GM18499 (cell line): ENCODE data around the gene BFAR.
"Not testable (repeated sequence)": the region's sequence is repeated elsewhere in the genome, so short reads cannot be mapped to it uniquely, and the experiment has no call there.

Source experiments
- ATAC-seq: cut with Tn5 transposase; IDR thresholded peaks from one replicate; pipeline ENCODE4 v1.9.1; 2021; ENCODE audit warnings: moderate number of reproducible peaks; ENCODE audit not compliant: insufficient read depth, unreplicated experiment

BFAR gene

GRCh38 chr16:14632693-14633569 is at the start of gene BFAR:
Gene BFAR (plus strand): TSS chr16:14632951. CDS start chr16:14644347, 11,396 bp downstream.
- peak; percentile 44 for ATAC-seq

DNA sequence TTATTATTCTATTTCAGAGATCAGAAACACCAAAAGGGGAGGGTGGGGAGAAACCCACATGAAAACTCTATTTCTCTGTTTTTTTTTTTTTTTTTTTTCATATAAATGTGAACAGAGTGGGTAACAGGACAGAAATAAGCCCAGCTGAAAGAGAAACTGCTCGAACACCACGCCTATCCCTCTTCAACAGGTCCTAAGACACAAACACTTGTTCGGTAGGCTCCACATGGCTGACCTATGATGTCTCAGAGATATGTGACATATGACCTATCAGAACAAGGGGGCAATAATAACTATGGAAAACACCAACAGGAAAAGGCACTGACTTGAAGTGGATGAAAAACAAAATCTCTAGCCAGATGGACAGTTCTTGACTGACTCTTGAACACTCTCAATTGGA is 47.5 kb upstream of the BFAR start:
- no peak for ATAC-seq

DNA sequence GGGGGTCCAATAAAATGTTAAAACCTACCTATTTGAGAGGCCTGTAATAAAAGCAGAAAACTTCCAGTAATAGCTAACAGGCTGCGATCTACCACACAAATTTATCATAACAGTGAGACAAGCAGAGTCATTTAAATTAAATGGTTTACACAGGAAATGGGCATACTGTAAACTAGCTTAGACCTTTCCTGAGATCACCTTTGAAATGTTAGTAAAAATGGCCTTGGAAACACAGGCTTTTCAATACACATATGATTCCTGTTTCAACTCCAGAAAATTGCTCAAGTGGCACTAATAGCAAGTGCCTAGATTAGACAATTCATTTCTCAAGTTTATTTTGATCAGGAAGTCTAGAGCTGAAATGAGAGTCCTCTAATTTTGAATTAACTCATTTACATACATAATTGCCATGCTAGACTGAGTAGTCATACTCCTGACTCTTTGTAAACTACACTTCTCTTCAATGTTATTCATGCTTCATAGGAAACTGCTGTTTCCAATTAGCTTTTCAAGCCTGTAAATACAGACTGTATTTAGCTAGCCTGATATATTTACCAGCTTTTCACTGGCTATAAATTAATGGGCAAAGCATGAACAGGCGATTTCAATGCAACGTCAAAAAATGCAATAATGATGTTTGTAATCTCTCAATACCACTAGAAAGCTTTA is 46.0 kb upstream of the BFAR start:
- ATAC-seq, result no peak

- ATAC-seq, result no peak
Observed at GRCh38 chr16:14600164-14600563, 32.6 kb upstream of the BFAR start.

GRCh38 chr16:14602443-14602963 is 30.2 kb upstream of the BFAR start:
- no peak for ATAC-seq

- ATAC-seq, result no peak
Observed at GRCh38 chr16:14606102-14606501, 26.6 kb upstream of the BFAR start.

- no peak for ATAC-seq
Observed at GRCh38 chr16:14608111-14608566, 24.6 kb upstream of the BFAR start.

DNA sequence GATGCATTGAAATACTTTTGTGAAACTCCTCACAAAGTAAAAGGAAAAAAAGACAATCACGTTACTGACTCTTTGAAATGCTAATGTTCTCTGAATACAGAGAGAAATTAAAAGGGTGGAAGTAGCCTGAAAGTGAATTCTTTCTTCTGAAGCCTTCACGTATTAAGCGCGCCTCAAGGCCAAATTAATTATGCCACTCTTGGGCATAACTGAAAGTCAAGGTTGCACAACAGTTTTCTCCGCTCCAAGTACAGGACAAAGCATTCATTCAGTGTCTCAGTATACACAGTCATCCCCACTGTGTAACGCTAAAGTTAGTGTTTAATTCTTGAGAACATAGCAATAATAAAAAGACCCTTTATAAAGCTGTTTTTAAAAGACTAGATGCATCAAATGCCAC is 24.1 kb upstream of the BFAR start:
- no peak for ATAC-seq

- no peak for ATAC-seq
Observed at GRCh38 chr16:14609716-14610115, 23.0 kb upstream of the BFAR start.

DNA sequence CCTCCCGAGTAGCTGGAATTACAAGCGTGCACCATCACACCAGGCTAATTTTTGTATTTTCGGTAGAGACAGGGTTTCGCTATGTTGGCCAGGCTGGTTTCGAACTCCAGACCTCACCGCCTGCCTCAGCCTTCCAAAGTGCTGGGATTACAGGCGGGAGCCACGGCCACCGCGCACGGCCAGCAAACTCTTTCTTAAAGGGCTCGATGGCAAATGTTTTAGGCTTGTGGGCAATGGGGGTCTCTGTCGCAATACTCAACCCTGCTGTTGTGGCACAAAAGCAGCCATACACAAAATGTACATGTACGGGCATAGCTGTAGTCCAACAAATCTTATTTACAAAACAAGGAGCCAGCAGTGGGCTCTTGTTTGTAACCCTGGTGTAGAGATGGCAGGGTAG is 21.1 kb upstream of the BFAR start:
- ATAC-seq, result no peak

- no peak for ATAC-seq
Observed at GRCh38 chr16:14613991-14614390, 18.8 kb upstream of the BFAR start.

- no peak for ATAC-seq
Observed at GRCh38 chr16:14616280-14616679, 16.5 kb upstream of the BFAR start.

- no peak for ATAC-seq
Observed at GRCh38 chr16:14618566-14618965, 14.2 kb upstream of the BFAR start.

- ATAC-seq, result no peak
Observed at GRCh38 chr16:14627078-14627477, 5.7 kb upstream of the BFAR start.

DNA sequence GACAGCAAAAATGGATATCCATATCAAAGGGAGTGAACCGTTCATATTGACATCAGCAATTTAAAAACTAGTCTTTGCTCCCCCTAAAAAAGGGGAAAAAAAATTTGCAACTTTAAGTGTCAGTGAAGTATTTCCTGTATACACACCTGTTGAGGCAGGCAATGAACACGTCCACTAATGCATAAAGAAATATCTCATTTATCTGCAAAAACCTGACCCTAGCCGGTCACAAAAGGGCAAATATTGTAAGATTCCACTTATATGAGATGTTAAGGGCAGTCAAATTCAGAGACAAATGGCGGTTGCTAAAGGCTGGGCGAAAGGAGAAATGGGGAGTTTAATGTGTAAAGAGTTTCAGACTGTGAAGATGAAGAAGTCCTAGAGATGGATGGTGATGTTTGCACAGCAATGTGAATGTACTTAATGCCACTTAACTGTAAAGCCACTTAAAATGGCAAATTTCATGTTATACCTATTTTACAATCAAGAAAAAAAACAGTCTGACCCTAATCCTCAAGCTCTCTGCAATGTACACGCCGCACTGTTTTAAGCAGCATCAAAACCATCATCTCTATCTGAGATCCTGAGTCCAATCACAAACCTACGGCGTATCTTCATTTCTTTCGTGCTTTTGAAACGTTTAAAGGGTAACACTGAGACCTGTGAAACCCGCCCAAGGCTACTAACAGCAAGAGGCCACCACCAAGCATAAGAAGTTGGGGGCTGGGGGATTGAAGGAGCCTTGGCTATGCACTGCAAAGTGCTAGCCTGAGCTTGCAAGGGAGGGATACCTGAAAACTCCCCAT is 3.7 kb upstream of the BFAR start:
- ATAC-seq, result no peak

GRCh38 chr16:14629612-14629918 is 3.2 kb upstream of the BFAR start:
- peak; percentile 5 for ATAC-seq

DNA sequence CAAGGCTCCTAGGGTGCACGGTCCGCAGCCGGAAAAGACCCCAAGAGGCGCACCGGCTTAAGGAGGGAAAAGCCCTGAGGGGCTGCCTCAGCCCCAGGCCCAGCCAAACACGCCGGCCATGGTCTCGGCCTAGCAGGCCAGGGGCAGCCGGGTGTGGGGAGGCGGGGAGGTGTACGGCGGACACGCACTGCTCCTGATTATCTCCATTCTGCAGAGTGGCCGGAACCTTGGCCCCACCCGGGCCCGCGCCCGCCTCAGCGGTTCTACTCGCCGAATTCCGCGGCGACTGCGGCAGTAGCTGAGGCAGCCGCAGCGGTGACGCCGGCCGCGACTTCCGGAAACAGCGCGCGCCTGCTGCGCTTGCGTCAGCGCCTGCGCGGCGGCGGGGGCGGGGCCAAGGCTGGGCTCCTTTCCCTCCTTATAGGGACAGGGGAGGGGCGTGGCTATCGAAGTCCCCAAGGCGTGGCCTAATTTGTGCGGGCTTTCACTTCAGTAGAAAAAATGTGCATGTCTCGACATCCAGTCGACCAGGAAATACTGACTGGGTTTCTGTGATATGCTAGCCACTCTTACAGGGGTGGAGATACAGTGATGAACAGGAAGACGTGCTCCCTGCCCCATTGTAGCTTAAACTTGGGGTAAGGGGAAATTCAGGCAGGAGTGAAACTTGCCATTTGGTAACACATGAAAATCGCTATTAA is 2.7 kb upstream of the BFAR start, which contains the start of gene PARN:
PARN (minus strand) TSS at position 342 of the 701 bp plus-strand sequence; CDS start at position 207, 135 bp downstream.
- ATAC-seq, result peak; percentile 34

DNA sequence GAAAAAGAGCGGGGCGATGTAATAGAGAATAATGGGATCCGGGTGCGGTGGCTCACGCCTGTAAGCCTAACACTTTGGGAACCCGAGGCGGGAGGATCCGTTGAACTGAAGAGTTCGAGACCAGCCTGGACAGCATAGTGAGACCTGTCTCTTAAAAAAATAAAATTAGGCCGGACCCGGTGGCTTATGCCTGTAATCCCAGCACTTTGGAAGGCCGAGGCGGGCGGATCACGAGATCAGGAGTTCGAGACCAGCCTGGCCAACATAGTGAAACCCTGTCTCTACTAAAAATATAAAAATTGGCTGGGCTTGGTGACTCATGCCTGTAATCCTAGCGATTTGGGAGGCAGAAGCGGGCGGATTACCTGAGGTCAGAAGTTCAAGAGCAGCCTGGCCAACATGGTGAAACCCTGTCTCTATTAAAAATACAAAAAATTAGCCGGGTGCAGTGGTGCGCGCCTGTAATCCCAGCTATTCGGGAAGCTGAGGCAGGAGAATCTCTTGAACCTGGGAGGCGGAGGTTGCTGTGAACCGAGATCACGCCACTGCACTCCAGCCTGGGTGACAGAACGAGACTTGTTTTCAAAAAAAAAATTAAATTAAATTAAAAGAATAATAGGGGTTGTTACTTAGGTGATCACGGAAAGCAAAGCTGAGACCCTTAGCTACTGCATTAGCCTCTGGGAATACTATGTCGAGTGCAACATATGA is 2.0 kb upstream of the BFAR start:
- not testable (repeated sequence) for ATAC-seq

DNA sequence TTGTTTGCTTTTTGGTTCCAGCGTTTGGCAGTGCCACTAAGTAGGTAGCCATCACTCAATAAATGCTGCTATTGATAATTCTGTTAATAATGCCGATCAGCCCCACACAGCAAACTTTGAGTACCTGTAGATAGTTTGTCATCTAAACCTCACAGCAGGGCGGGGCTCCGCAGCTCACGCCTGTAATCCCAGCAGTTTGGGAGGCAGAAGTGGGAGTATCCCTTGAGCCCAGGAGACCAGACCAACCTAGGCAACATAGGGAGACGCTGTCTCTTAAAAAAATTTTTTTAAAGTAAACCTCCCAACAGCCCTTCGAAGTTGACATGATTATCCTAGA is 1.6 kb downstream of the BFAR start:
- no peak for ATAC-seq
